ENCODE data around the gene ABCA3.

DNA sequence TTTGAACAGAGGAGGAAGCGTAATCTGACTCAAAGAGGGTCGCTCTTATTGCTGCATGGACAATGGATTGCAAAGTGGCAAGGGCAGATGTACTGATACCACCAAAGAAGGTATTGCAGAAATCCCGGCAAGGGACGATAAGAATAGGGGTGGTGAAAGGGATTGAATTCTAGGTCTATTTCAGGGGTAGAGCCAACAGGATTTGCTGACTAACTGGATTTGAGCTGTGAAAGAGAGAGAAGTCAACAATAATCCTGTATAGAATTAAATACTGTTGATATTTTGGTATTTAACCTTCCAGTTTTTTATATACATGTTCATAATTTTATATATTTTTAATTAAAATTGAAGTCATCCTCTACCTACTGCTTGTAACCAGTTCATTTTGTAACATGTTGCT, 19.4 kb upstream of the ABCA3 start:
- TF ChIP-seq, protein P1, sequence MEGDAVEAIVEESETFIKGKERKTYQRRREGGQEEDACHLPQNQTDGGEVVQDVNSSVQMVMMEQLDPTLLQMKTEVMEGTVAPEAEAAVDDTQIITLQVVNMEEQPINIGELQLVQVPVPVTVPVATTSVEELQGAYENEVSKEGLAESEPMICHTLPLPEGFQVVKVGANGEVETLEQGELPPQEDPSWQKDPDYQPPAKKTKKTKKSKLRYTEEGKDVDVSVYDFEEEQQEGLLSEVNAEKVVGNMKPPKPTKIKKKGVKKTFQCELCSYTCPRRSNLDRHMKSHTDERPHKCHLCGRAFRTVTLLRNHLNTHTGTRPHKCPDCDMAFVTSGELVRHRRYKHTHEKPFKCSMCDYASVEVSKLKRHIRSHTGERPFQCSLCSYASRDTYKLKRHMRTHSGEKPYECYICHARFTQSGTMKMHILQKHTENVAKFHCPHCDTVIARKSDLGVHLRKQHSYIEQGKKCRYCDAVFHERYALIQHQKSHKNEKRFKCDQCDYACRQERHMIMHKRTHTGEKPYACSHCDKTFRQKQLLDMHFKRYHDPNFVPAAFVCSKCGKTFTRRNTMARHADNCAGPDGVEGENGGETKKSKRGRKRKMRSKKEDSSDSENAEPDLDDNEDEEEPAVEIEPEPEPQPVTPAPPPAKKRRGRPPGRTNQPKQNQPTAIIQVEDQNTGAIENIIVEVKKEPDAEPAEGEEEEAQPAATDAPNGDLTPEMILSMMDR (IDR thresholded peaks at IDR 0.05; ENCODE audit: poor library complexity, severe bottlenecking): no peak
- no peak for TF ChIP-seq POLR2AphosphoS5 (IDR thresholded peaks at IDR 0.05)
- TF ChIP-seq EP300 (conservative IDR thresholded peaks at IDR 0.05; ENCODE audit: poor library complexity, severe bottlenecking): no peak
- TF ChIP-seq EZH2 (IDR thresholded peaks at IDR 0.05; ENCODE audit: borderline replicate concordance, insufficient read depth, low read length, poor library complexity, severe bottlenecking): no peak
- TF ChIP-seq TAF1 (IDR thresholded peaks at IDR 0.05; ENCODE audit: low read depth): no peak
- TF ChIP-seq, protein P2, sequence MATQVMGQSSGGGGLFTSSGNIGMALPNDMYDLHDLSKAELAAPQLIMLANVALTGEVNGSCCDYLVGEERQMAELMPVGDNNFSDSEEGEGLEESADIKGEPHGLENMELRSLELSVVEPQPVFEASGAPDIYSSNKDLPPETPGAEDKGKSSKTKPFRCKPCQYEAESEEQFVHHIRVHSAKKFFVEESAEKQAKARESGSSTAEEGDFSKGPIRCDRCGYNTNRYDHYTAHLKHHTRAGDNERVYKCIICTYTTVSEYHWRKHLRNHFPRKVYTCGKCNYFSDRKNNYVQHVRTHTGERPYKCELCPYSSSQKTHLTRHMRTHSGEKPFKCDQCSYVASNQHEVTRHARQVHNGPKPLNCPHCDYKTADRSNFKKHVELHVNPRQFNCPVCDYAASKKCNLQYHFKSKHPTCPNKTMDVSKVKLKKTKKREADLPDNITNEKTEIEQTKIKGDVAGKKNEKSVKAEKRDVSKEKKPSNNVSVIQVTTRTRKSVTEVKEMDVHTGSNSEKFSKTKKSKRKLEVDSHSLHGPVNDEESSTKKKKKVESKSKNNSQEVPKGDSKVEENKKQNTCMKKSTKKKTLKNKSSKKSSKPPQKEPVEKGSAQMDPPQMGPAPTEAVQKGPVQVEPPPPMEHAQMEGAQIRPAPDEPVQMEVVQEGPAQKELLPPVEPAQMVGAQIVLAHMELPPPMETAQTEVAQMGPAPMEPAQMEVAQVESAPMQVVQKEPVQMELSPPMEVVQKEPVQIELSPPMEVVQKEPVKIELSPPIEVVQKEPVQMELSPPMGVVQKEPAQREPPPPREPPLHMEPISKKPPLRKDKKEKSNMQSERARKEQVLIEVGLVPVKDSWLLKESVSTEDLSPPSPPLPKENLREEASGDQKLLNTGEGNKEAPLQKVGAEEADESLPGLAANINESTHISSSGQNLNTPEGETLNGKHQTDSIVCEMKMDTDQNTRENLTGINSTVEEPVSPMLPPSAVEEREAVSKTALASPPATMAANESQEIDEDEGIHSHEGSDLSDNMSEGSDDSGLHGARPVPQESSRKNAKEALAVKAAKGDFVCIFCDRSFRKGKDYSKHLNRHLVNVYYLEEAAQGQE (IDR thresholded peaks at IDR 0.05; ENCODE audit: borderline replicate concordance): no peak
